K562 (cell line): Measurements from ENCODE around the gene LGR6. TPM values are rescaled to one million over a fixed set of nuclear protein-coding genes. Genes with fewer than 3 reads are reported as not detected.
A peak's percentile ranks its signal among the peaks of the same experiment; 100 is the strongest.

Source experiments
- CBX5 ChIP-seq: IDR thresholded peaks from 2 replicates; pipeline ENCODE4 v1.6.1; 2014; ENCODE audit warnings: low read depth, borderline replicate concordance
- DIDO1 ChIP-seq: fragments of 450-650 bp; IDR thresholded peaks from 2 replicates; pipeline ENCODE4 v1.6.1; 2016; ENCODE audit warnings: low read depth, missing biosample characterization, missing genetic modification characterization
- ETV6 ChIP-seq, 3 experiments: fragments of 150-350 bp in 1 of 3; sonication (generic) in 1 of 3; formaldehyde crosslinking in 1 of 3; IDR thresholded peaks; 2 replicates each; pipeline versions ENCODE4 v1.6.1 to v1.8.0; 2014 to 2022; ENCODE audit warnings: borderline replicate concordance in 2 of 3, low read depth in 2 of 3, antibody characterized with exemption in 1 of 3, low read length in 1 of 3, mild to moderate bottlenecking in 1 of 3, missing genetic modification reagents in 1 of 3
- EZH2 ChIP-seq: IDR thresholded peaks from 2 replicates; pipeline ENCODE4 v1.6.1; 2012; ENCODE audit warnings: low read depth, mild to moderate bottlenecking, inconsistent platforms, low read length, borderline replicate concordance
- HMG20B ChIP-seq: fragments of 250-450 bp; sonication (Bioruptor Pico); IDR thresholded peaks from 2 replicates; pipeline ENCODE4 v1.5.0; 2021; ENCODE audit warnings: mild to moderate bottlenecking
- POLR3A ChIP-seq: IDR thresholded peaks from 2 replicates; pipeline ENCODE4 v1.6.1; 2011; ENCODE audit warnings: borderline replicate concordance, mild to moderate bottlenecking, moderate library complexity; ENCODE audit not compliant: insufficient read length, insufficient read depth; ENCODE audit errors: extremely low read depth
- RAD21 ChIP-seq, 2 experiments: fragments of 250-450 bp in 1 of 2; fragments of 450-650 bp in 1 of 2; sonication (Bioruptor Pico) in 1 of 2; formaldehyde crosslinking in 1 of 2; IDR thresholded peaks in 1 of 2; conservative IDR thresholded peaks in 1 of 2; 2 replicates each; pipeline versions ENCODE4 v1.4.0 to v1.8.0; 2020 to 2022; ENCODE audit warnings: mild to moderate bottlenecking in 2 of 2, moderate library complexity in 1 of 2
- RBFOX2 ChIP-seq: fragments of 200-400 bp; formaldehyde crosslinking; IDR thresholded peaks from 2 replicates; pipeline ENCODE4 v1.6.1; 2017; ENCODE audit warnings: low read depth, mild to moderate bottlenecking, low read length, moderate library complexity
- ZNF253 ChIP-seq: fragments of 250-450 bp; sonication (Bioruptor Pico); conservative IDR thresholded peaks from 2 replicates; pipeline ENCODE4 v1.6.1; 2021; ENCODE audit warnings: mild to moderate bottlenecking
- ZNF41 ChIP-seq: fragments of 250-450 bp; sonication (Bioruptor Pico); conservative IDR thresholded peaks from 2 replicates; pipeline ENCODE4 v1.4.0; 2020; ENCODE audit warnings: mild to moderate bottlenecking
- ZNF589 ChIP-seq: fragments of 200-800 bp; sonication (Bioruptor generic); IDR thresholded peaks from 2 replicates; pipeline ENCODE4 v1.6.1; 2016; ENCODE audit warnings: low read depth, missing genetic modification characterization, missing compliant biosample characterization
- polyA plus RNA-seq, 8 experiments: library from polyadenylated mRNA; depleted of rRNA in 4 of 8; stranded (reverse) in 5 of 8; unstranded in 3 of 8; fragments of >200 nt; fragmentation: Nextera tagmentation in 2 of 8; fragmentation: Illumina TruSeq in 1 of 8; extraction: Ambion mirVana in 2 of 8; extraction: Trizol in 1 of 8; gene quantifications; 2 replicates each; pipeline versions ENCODE4 v1.2.1 to v1.2.3, GENCODE V29; 2011 to 2014; ENCODE audit warnings: inconsistent platforms in 1 of 8, missing spikeins in 1 of 8
- total RNA-seq, 7 experiments: library from RNA; depleted of rRNA in 6 of 7; stranded (reverse); fragments of >200 nt in 6 of 7; fragmentation: Illumina TruSeq in 2 of 7; extraction: Trizol in 2 of 7; gene quantifications; 2 replicates each; pipeline versions ENCODE4 v1.2.1 to v1.2.3, GENCODE V29; 2011 to 2021; ENCODE audit warnings: low replicate concordance in 1 of 7
- TF ChIP-seq, protein P1 (sequence below), 2 experiments: fragments of 200-800 bp in 1 of 2; sonication (Bioruptor generic) in 1 of 2; sonication (generic) in 1 of 2; formaldehyde crosslinking in 1 of 2; IDR thresholded peaks in 1 of 2; conservative IDR thresholded peaks in 1 of 2; 2 replicates each; pipeline versions ENCODE4 v1.5.0 to v1.6.1; 2016 to 2020; ENCODE audit warnings: missing compliant biosample characterization in 1 of 2, missing genetic modification characterization in 1 of 2, missing genetic modification reagents in 1 of 2
- TF ChIP-seq, protein P2 (sequence below): fragments of 450-650 bp; IDR thresholded peaks from 2 replicates; pipeline ENCODE4 v1.6.1; 2017; ENCODE audit warnings: antibody characterized with exemption, mild to moderate bottlenecking
- TF ChIP-seq, protein P3 (sequence below): fragments of 250-450 bp; sonication (Bioruptor Pico); IDR thresholded peaks from 2 replicates; pipeline ENCODE4 v1.4.0; 2020; ENCODE audit warnings: borderline replicate concordance
- TF ChIP-seq, protein P4 (sequence below): sonication (generic); formaldehyde crosslinking; IDR thresholded peaks from 2 replicates; pipeline ENCODE4 v1.8.1; 2023; ENCODE audit warnings: mild to moderate bottlenecking, missing genetic modification reagents

LGR6 gene
- total and polyA plus RNA-seq, 9 of the 15 experiments (the other 6 are each of a cell fraction or from before 2014, with no cell fraction given): 0.01 to 0.54 (median 0.17) TPM; not detected in 1

DNA sequence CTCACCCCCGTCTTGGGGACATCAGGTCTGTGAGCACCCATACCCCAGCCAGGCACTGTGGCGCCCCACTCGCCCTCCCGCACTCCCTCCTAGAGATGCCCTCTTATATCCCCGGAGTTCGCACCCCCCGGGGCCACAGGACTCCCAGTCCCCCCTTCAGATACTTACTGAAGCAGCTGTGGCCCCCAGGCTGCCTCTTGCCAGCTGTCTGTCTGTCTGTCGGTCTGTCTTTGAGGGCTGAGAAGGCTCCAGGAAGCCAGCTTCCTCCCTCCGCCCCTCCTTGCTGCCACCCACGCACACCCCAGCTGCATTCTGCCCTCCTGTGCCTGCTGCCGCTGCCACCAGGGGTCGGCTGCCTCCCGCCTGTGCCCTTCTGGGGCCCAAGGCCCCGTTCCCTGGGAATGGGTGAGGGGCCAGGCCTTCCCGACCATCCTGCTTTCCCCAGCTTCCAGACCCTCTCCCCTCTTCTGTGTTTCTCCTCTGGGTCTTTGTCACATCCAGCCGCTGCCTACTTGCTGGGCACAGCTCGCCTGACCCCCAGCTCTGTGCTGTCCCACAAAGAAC lies 33.1 kb upstream of the LGR6 start, which contains the start of gene PTPN7 (continued):
- peak; percentile 81 for TF ChIP-seq RBFOX2
- TF ChIP-seq ZNF253 (CRISPR knock-in tag): 0 out of 2 replicates have a peak, but pooled peaks have one; percentile 20
- TF ChIP-seq, protein P1, sequence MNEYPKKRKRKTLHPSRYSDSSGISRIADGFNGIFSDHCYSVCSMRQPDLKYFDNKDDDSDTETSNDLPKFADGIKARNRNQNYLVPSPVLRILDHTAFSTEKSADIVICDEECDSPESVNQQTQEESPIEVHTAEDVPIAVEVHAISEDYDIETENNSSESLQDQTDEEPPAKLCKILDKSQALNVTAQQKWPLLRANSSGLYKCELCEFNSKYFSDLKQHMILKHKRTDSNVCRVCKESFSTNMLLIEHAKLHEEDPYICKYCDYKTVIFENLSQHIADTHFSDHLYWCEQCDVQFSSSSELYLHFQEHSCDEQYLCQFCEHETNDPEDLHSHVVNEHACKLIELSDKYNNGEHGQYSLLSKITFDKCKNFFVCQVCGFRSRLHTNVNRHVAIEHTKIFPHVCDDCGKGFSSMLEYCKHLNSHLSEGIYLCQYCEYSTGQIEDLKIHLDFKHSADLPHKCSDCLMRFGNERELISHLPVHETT (CRISPR knock-in tag; conservative IDR thresholded peaks at IDR 0.05 in 1 of 2, IDR thresholded peaks at IDR 0.05 in 1 of 2): 0 out of 4 replicates have a peak, but pooled peaks of 1 of the 2 experiments have one; percentile 21
- TF ChIP-seq, protein P2, sequence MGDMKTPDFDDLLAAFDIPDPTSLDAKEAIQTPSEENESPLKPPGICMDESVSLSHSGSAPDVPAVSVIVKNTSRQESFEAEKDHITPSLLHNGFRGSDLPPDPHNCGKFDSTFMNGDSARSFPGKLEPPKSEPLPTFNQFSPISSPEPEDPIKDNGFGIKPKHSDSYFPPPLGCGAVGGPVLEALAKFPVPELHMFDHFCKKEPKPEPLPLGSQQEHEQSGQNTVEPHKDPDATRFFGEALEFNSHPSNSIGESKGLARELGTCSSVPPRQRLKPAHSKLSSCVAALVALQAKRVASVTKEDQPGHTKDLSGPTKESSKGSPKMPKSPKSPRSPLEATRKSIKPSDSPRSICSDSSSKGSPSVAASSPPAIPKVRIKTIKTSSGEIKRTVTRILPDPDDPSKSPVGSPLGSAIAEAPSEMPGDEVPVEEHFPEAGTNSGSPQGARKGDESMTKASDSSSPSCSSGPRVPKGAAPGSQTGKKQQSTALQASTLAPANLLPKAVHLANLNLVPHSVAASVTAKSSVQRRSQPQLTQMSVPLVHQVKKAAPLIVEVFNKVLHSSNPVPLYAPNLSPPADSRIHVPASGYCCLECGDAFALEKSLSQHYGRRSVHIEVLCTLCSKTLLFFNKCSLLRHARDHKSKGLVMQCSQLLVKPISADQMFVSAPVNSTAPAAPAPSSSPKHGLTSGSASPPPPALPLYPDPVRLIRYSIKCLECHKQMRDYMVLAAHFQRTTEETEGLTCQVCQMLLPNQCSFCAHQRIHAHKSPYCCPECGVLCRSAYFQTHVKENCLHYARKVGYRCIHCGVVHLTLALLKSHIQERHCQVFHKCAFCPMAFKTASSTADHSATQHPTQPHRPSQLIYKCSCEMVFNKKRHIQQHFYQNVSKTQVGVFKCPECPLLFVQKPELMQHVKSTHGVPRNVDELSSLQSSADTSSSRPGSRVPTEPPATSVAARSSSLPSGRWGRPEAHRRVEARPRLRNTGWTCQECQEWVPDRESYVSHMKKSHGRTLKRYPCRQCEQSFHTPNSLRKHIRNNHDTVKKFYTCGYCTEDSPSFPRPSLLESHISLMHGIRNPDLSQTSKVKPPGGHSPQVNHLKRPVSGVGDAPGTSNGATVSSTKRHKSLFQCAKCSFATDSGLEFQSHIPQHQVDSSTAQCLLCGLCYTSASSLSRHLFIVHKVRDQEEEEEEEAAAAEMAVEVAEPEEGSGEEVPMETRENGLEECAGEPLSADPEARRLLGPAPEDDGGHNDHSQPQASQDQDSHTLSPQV: 0 out of 2 replicates have a peak, but pooled peaks have one; percentile 0
- TF ChIP-seq ZNF41: 0 out of 2 replicates have a peak, but pooled peaks have one; percentile 36
- peak; percentile 59; the same call in 1 of the 2 replicates for TF ChIP-seq HMG20B
- peak in 1 of 2 experiments; percentile 25; a peak in 1 of 4 replicates for TF ChIP-seq RAD21 (CRISPR knock-in tag; conservative IDR thresholded peaks at IDR 0.05 in 1 of 2, IDR thresholded peaks at IDR 0.05 in 1 of 2)
- TF ChIP-seq, protein P3, sequence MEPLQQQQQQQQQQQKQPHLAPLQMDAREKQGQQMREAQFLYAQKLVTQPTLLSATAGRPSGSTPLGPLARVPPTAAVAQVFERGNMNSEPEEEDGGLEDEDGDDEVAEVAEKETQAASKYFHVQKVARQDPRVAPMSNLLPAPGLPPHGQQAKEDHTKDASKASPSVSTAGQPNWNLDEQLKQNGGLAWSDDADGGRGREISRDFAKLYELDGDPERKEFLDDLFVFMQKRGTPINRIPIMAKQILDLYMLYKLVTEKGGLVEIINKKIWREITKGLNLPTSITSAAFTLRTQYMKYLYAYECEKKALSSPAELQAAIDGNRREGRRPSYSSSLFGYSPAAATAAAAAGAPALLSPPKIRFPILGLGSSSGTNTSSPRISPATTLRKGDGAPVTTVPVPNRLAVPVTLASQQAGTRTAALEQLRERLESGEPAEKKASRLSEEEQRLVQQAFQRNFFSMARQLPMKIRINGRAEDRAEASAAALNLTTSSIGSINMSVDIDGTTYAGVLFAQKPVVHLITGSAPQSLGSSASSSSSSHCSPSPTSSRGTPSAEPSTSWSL (CRISPR knock-in tag): 0 out of 2 replicates have a peak, but pooled peaks have one; percentile 11
- no peak for TF ChIP-seq EZH2
- peak; percentile 56; the same call in 1 of the 2 replicates for TF ChIP-seq ZNF589 (CRISPR knock-in tag)
- TF ChIP-seq, protein P4, sequence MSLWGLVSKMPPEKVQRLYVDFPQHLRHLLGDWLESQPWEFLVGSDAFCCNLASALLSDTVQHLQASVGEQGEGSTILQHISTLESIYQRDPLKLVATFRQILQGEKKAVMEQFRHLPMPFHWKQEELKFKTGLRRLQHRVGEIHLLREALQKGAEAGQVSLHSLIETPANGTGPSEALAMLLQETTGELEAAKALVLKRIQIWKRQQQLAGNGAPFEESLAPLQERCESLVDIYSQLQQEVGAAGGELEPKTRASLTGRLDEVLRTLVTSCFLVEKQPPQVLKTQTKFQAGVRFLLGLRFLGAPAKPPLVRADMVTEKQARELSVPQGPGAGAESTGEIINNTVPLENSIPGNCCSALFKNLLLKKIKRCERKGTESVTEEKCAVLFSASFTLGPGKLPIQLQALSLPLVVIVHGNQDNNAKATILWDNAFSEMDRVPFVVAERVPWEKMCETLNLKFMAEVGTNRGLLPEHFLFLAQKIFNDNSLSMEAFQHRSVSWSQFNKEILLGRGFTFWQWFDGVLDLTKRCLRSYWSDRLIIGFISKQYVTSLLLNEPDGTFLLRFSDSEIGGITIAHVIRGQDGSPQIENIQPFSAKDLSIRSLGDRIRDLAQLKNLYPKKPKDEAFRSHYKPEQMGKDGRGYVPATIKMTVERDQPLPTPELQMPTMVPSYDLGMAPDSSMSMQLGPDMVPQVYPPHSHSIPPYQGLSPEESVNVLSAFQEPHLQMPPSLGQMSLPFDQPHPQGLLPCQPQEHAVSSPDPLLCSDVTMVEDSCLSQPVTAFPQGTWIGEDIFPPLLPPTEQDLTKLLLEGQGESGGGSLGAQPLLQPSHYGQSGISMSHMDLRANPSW (CRISPR knock-in tag): no peak
- 0 out of 2 replicates have a peak, but pooled peaks have one; percentile 42 for TF ChIP-seq CBX5
- no peak for TF ChIP-seq DIDO1 (tag)
- no peak for TF ChIP-seq POLR3A
- no peak for TF ChIP-seq ETV6 (IDR thresholded peaks at IDR 0.05; ENCODE audit: borderline replicate concordance in 1 of 2, low read depth in 2 of 2, low read length in 1 of 2)
- no peak for TF ChIP-seq ETV6 (CRISPR knock-in tag; IDR thresholded peaks at IDR 0.05; ENCODE audit: borderline replicate concordance)
